Left lobe of liver (tissue), 2 donors: Measurements from ENCODE around the gene RAC2. TPM values are rescaled to one million over a fixed set of nuclear protein-coding genes. Genes with fewer than 3 reads are reported as not detected.
A peak's percentile ranks its signal among the peaks of the same experiment; 100 is the strongest.

Source experiments
- ATAC-seq: fragments of 200-7000 bp; cut with Tn5 transposase; one replicate; pipeline ENCODE4 v1.9.1; 2020; ENCODE audit warnings: mild to moderate bottlenecking, moderate library complexity
- DNase-seq: peaks from one replicate; pipeline ENCODE4 v3.0.0-alpha.2; 2020; ENCODE audit warnings: low spot score
- total RNA-seq: library from RNA; stranded (reverse); gene quantifications from one replicate; pipeline ENCODE4 v1.2.1, GENCODE V29; 2021
- donor health status: DM: no; HTN: no; CAD: no; lungs with moderate emphysema.
- donor health status: DM: no; HTN: yes; CAD: no.

RAC2 gene
- total RNA-seq, 1 donor from 2014 or later: 4.5 TPM

GRCh38 chr22:37192204-37192603, 51.9 kb downstream of the RAC2 start:
- no peak for DNase-seq
- ATAC-seq: no peak

GRCh38 chr22:37190262-37190780, 53.7 kb downstream of the RAC2 start:
- DNase-seq (no peak), ATAC-seq (no peak)

- no peak for DNase-seq
- ATAC-seq: no peak
Measured at GRCh38 chr22:37188901-37189466, 55.1 kb downstream of the RAC2 start.

- DNase-seq (no peak), ATAC-seq (peak; percentile 54)
Measured at GRCh38 chr22:37187891-37188761, 55.9 kb downstream of the RAC2 start, which contains the start of gene C1QTNF6. Gene C1QTNF6 (minus strand): TSS chr22:37188247. CDS start chr22:37188213, 34 bp downstream.

- ATAC-seq: peak; percentile 17
- no peak for DNase-seq
Measured at GRCh38 chr22:37187552-37187890, 56.5 kb downstream of the RAC2 start.

GRCh38 chr22:37186997-37187522, 57.0 kb downstream of the RAC2 start:
- no peak for ATAC-seq
- DNase-seq: no peak

GRCh38 chr22:37186228-37186996, 57.7 kb downstream of the RAC2 start:
- ATAC-seq: peak; percentile 71
- no peak for DNase-seq

GRCh38 chr22:37185646-37186227, 58.3 kb downstream of the RAC2 start:
- no peak for DNase-seq
- peak; percentile 16 for ATAC-seq

- DNase-seq (no peak), ATAC-seq (no peak)
Measured at GRCh38 chr22:37184816-37185541, 59.1 kb downstream of the RAC2 start.

GRCh38 chr22:37184380-37184755, 59.7 kb downstream of the RAC2 start:
- no peak for ATAC-seq
- DNase-seq: no peak

GRCh38 chr22:37183432-37184379, 60.4 kb downstream of the RAC2 start:
- DNase-seq: no peak
- ATAC-seq: no peak

- ATAC-seq: no peak
- DNase-seq: no peak
Measured at GRCh38 chr22:37182949-37183245, 61.2 kb downstream of the RAC2 start.

GRCh38 chr22:37182101-37182948, 61.7 kb downstream of the RAC2 start:
- DNase-seq (no peak), ATAC-seq (no peak)

GRCh38 chr22:37181681-37182080, 62.4 kb downstream of the RAC2 start:
- no peak for ATAC-seq

GRCh38 chr22:37180531-37181231, 63.4 kb downstream of the RAC2 start:
- ATAC-seq: no peak
- DNase-seq: no peak

More at GRCh38 chr22:37181681-37182080, 62.4 kb downstream of the RAC2 start:
- DNase-seq: no peak

- no peak for ATAC-seq
- DNase-seq: no peak
Measured at GRCh38 chr22:37179622-37180420, 64.2 kb downstream of the RAC2 start.

- DNase-seq (no peak), ATAC-seq (peak; percentile 78)
Measured at GRCh38 chr22:37179126-37179470, 65.0 kb downstream of the RAC2 start.
